H1 (cell line): ENCODE results near the gene ZNF214. TPM values are rescaled to one million over a fixed set of nuclear protein-coding genes. Genes with fewer than 3 reads are reported as not detected.

Source experiments
- CTCF ChIA-PET: fragments of 300-600 bp; sonication (Branson Sonifier 250); formaldehyde crosslinking; loops from one replicate; lab custom pipeline; 2021; ENCODE audit not compliant: partially characterized antibody; lab: Charles Lee
- POLR2A ChIA-PET: fragments of 300-600 bp; sonication (Branson Sonifier 250); formaldehyde crosslinking; loops from one replicate; lab custom pipeline; 2021; ENCODE audit warnings: inconsistent platforms; ENCODE audit not compliant: partially characterized antibody; lab: Charles Lee
- DNase-seq, 2 experiments: peaks; one replicate each; pipeline versions ENCODE4 v3.0.0 to v3.0.0-alpha.2; 2010 to 2022; ENCODE audit warnings: low spot score in 2 of 2, low read depth in 1 of 2, mixed read lengths in 1 of 2
- FAIRE-seq: peaks from 2 replicates; lab custom pipeline; 2011; peaks lifted over from hg19 to GRCh38; lab: Jason Lieb, UNC
- H2AFZ ChIP-seq: 2 replicates; pipeline ENCODE4 v1.8.1; 2012; ENCODE audit warnings: low read length, inconsistent platforms
- H2AK5ac ChIP-seq: 2 replicates; pipeline ENCODE4 v1.6.1; 2013; ENCODE audit warnings: low read depth, low read length
- H2BK120ac ChIP-seq: replicated peaks from 2 replicates; pipeline ENCODE3; 2013; ENCODE audit warnings: low read depth, low read length, inconsistent platforms
- H2BK12ac ChIP-seq: 2 replicates; pipeline ENCODE4 v1.6.1; 2013; ENCODE audit warnings: low read depth, low read length
- H2BK15ac ChIP-seq: 2 replicates; pipeline ENCODE4 v1.6.1; 2013; ENCODE audit warnings: low read length
- H2BK20ac ChIP-seq: 2 replicates; pipeline ENCODE4 v1.6.1; 2013; ENCODE audit warnings: low read length
- H2BK5ac ChIP-seq: 2 replicates; pipeline ENCODE4 v1.6.1; 2013; ENCODE audit warnings: low read depth, low read length
- H3K14ac ChIP-seq: 2 replicates; pipeline ENCODE4 v1.6.1; 2013; ENCODE audit warnings: inconsistent platforms; ENCODE audit not compliant: insufficient read length
- H3K18ac ChIP-seq: 2 replicates; pipeline ENCODE4 v1.6.1; 2013; ENCODE audit warnings: low read length; ENCODE audit errors: extremely low read depth
- H3K23ac ChIP-seq: 2 replicates; pipeline ENCODE4 v1.6.1; 2013; ENCODE audit warnings: inconsistent platforms; ENCODE audit not compliant: insufficient read length
- H3K23me2 ChIP-seq: 2 replicates; pipeline ENCODE4 v1.6.1; 2013; ENCODE audit warnings: low read depth, low read length
- H3K27ac ChIP-seq: 2 replicates; pipeline ENCODE4 v1.6.1; 2011; ENCODE audit warnings: low read depth, low read length, inconsistent platforms
- H3K27me3 ChIP-seq, 4 experiments: replicated peaks in 1 of 4; 1 replicate in 1 of 4; 2 replicates in 3 of 4; pipeline versions ENCODE4 v1.6.1 to v1.8.1; 2011 to 2013; ENCODE audit warnings: low read length in 3 of 4, mild to moderate bottlenecking in 3 of 4, inconsistent platforms in 2 of 4, mixed read lengths in 2 of 4, moderate library complexity in 1 of 4; ENCODE audit not compliant: control insufficient read depth in 3 of 4, insufficient read depth in 3 of 4; ENCODE audit errors: extremely low read depth in 1 of 4
- H3K36me3 ChIP-seq, 4 experiments: 2 replicates each; pipeline versions ENCODE4 v1.6.1 to v1.8.1; 2011 to 2013; ENCODE audit warnings: mild to moderate bottlenecking in 4 of 4, low read length in 3 of 4, moderate library complexity in 2 of 4, control low read depth in 1 of 4, inconsistent platforms in 1 of 4; ENCODE audit not compliant: insufficient read depth in 4 of 4, control insufficient read depth in 2 of 4
- H3K4ac ChIP-seq: replicated peaks from 2 replicates; pipeline ENCODE3; 2013; ENCODE audit warnings: low read length, low read depth, mixed read lengths, inconsistent platforms; ENCODE audit not compliant: insufficient read length
- H3K4me1 ChIP-seq, 4 experiments: replicated peaks in 1 of 4; 1 replicate in 1 of 4; 2 replicates in 3 of 4; pipeline versions ENCODE4 v1.6.1 to v1.8.1; 2011 to 2013; ENCODE audit warnings: low read length in 3 of 4, inconsistent platforms in 2 of 4, mixed read lengths in 1 of 4; ENCODE audit not compliant: insufficient read depth in 4 of 4, control insufficient read depth in 3 of 4
- H3K4me2 ChIP-seq, 2 experiments: 2 replicates each; pipeline versions ENCODE4 v1.6.1 to v1.8.1; 2011 to 2013; ENCODE audit warnings: low read depth in 2 of 2, low read length in 2 of 2, control low read depth in 1 of 2, inconsistent platforms in 1 of 2, mild to moderate bottlenecking in 1 of 2; ENCODE audit not compliant: insufficient read depth in 1 of 2
- H3K4me3 ChIP-seq, 4 experiments: fragments of 200-600, 300-600 bp in 1 of 4; sonication (generic), shearing (Covaris generic), sonication (Bioruptor Twin) in 1 of 4; 2 replicates each; pipeline versions ENCODE4 v1.5.1 to v1.8.1; 2011 to 2016; ENCODE audit warnings: low read length in 4 of 4, low read depth in 3 of 4, control low read depth in 2 of 4, inconsistent platforms in 2 of 4, mild to moderate bottlenecking in 2 of 4, mixed read lengths in 1 of 4, moderate library complexity in 1 of 4; ENCODE audit not compliant: insufficient read depth in 2 of 4; ENCODE audit errors: extremely low read depth in 1 of 4
- H3K56ac ChIP-seq: replicated peaks from 2 replicates; pipeline ENCODE3; 2013; ENCODE audit warnings: low read depth, mild to moderate bottlenecking, mixed read lengths, low read length, inconsistent platforms; ENCODE audit not compliant: insufficient read length
- H3K79me1 ChIP-seq: 2 replicates; pipeline ENCODE4 v1.6.1; 2013; ENCODE audit warnings: low read depth, low read length, control low read depth
- H3K79me2 ChIP-seq, 2 experiments: 2 replicates each; pipeline versions ENCODE4 v1.6.1 to v1.8.1; 2012 to 2013; ENCODE audit warnings: low read length in 2 of 2, mild to moderate bottlenecking in 2 of 2, inconsistent platforms in 1 of 2; ENCODE audit not compliant: insufficient read depth in 2 of 2, control insufficient read depth in 1 of 2
- H3K9ac ChIP-seq, 4 experiments: replicated peaks in 1 of 4; 1 replicate in 1 of 4; 2 replicates in 3 of 4; pipeline versions ENCODE4 v1.6.1 to v1.8.1; 2011 to 2013; ENCODE audit warnings: low read depth in 3 of 4, low read length in 3 of 4, control low read depth in 2 of 4, mild to moderate bottlenecking in 2 of 4, moderate library complexity in 2 of 4, inconsistent platforms in 1 of 4; ENCODE audit errors: extremely low read depth in 1 of 4
- H3K9me3 ChIP-seq, 2 experiments: 2 replicates each; pipeline versions ENCODE4 v1.6.1 to v1.8.1; 2012 to 2013; ENCODE audit warnings: mild to moderate bottlenecking in 2 of 2, moderate library complexity in 2 of 2, control low read depth in 1 of 2, inconsistent platforms in 1 of 2, low read depth in 1 of 2, low read length in 1 of 2, mixed read lengths in 1 of 2; ENCODE audit not compliant: insufficient read depth in 2 of 2
- H4K20me1 ChIP-seq, 2 experiments: replicated peaks in 1 of 2; 2 replicates each; pipeline versions ENCODE3 to v1.8.1; 2011 to 2013; ENCODE audit warnings: inconsistent platforms in 2 of 2, low read length in 2 of 2, mild to moderate bottlenecking in 1 of 2; ENCODE audit not compliant: insufficient read depth in 2 of 2, control insufficient read depth in 1 of 2
- H4K5ac ChIP-seq: 2 replicates; pipeline ENCODE4 v1.6.1; 2013; ENCODE audit warnings: low read length, low read depth, mixed read lengths, inconsistent platforms; ENCODE audit not compliant: insufficient read length
- H4K8ac ChIP-seq: 2 replicates; pipeline ENCODE4 v1.8.0; 2013; ENCODE audit warnings: mild to moderate bottlenecking, moderate library complexity, low read length, inconsistent platforms; ENCODE audit not compliant: insufficient read depth; ENCODE audit errors: extremely low read depth
- H4K91ac ChIP-seq: replicated peaks from 2 replicates; pipeline ENCODE3; 2013; ENCODE audit warnings: low read length, mixed read lengths, inconsistent platforms; ENCODE audit not compliant: insufficient read length
- CBX8 ChIP-seq: fragments of 300-800, 300-1000 bp; sonication (generic); IDR thresholded peaks from 2 replicates; pipeline ENCODE4 v1.7.1; 2016; ENCODE audit warnings: low read depth, low read length, borderline replicate concordance
- E2F6 ChIP-seq: IDR thresholded peaks from 2 replicates; pipeline ENCODE4 v1.6.1; 2012; ENCODE audit warnings: inconsistent platforms
- WGBS, 2 experiments: shearing (Covaris generic) in 1 of 2; methylation state at CpG; one replicate each; pipeline versions ENCODE4 v1.1.6 to v1.1.7; 2013 to 2015; ENCODE audit warnings: low lambda C conversion rate in 2 of 2, mixed read lengths in 2 of 2, inconsistent platforms in 1 of 2, low coverage in 1 of 2, missing lambda C conversion rate in 1 of 2; ENCODE audit not compliant: insufficient replicate concordance in 2 of 2, insufficient coverage in 1 of 2, insufficient read length in 1 of 2; ENCODE audit errors: extremely low coverage in 1 of 2, missing lambda C conversion rate in 1 of 2; 5-methylcytosine and 5-hydroxymethylcytosine counted together
- polyA plus RNA-seq, 7 experiments: library from polyadenylated mRNA; depleted of rRNA in 3 of 7; stranded (reverse) in 5 of 7; unstranded in 2 of 7; fragments of >200 nt in 5 of 7; fragments of 200-250 nt in 2 of 7; gene quantifications; 1 replicate in 5 of 7; 2 replicates in 1 of 7; 4 replicates in 1 of 7; pipeline versions ENCODE4 v1.2.1 to v1.2.3, GENCODE V29; 2011 to 2013; ENCODE audit warnings: missing spikeins in 2 of 7, mixed read lengths in 2 of 7
- total RNA-seq: library from RNA; stranded (reverse); fragmentation: NEBNext Ultra II Directional; extraction: Animal tissue kit (Norgen Biotek cat#: 25700); gene quantifications from 2 replicates; pipeline ENCODE4 v1.2.1, GENCODE V29; 2021
- TF ChIP-seq, protein P1 (sequence below): IDR thresholded peaks from 2 replicates; pipeline ENCODE4 v1.6.1; 2011; ENCODE audit warnings: low read length, improper control_type of control experiment

ZNF214 gene
- total and polyA plus RNA-seq, 2 of the 8 experiments (the other 6 are each of a cell fraction or from before 2014, with no cell fraction given): 0.80 to 3.2 TPM

GRCh38 chr11:7031471-7031871 lies 11.3 kb upstream of the ZNF214 start:
- Histone ChIP-seq H3K4me1 (no peaks in the 10 kb centered on the region), H4K5ac (no peak overlapping the region), H3K9ac (no peak overlapping the region), H3K27me3 (no peaks in the 10 kb centered on the region; a peak in 1 of 7 replicates), H2BK120ac (no peak overlapping the region), H2AFZ (no peak overlapping the region), H3K14ac (no peak overlapping the region), H4K91ac (no peak overlapping the region), H3K36me3 (no peaks in the 10 kb centered on the region), H3K4ac (no peak overlapping the region), H3K9me3 (no peaks in the 10 kb centered on the region), H2BK12ac (no peak overlapping the region), H2AK5ac (no peak overlapping the region), H2BK20ac (no peak overlapping the region), H3K56ac (no peak overlapping the region), H3K23ac (no peak overlapping the region), H3K4me3 (no peak overlapping the region), H2BK15ac (no peak overlapping the region), H3K27ac (no peak overlapping the region), H2BK5ac (no peak overlapping the region), H3K79me1 (no peaks in the 10 kb centered on the region), H3K4me2 (no peak overlapping the region), H3K18ac (no peak overlapping the region), H3K23me2 (no peaks in the 10 kb centered on the region), H3K79me2 (no peaks in the 10 kb centered on the region), H4K8ac (no peak overlapping the region), H4K20me1 (no peaks in the 10 kb centered on the region)
- no peak for DNase-seq
- ChIA-PET POLR2A (no interaction called here), CTCF (interaction anchor here (1.6 to 2.8 kb wide), 2 partner anchors 11 to 219 kb away, joined by 4 to 8 read pairs; partner anchors contain the start of genes NLRP14 and ZNF214)
- TF ChIP-seq, protein P1, sequence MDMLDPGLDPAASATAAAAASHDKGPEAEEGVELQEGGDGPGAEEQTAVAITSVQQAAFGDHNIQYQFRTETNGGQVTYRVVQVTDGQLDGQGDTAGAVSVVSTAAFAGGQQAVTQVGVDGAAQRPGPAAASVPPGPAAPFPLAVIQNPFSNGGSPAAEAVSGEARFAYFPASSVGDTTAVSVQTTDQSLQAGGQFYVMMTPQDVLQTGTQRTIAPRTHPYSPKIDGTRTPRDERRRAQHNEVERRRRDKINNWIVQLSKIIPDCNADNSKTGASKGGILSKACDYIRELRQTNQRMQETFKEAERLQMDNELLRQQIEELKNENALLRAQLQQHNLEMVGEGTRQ: no peak
- TF ChIP-seq E2F6 (peak; percentile 76), CBX8 (no peak)
- FAIRE-seq: no peak
- WGBS, 2 experiments: 90% methylated on average over 11 of the region's 11 CpGs; no CpG with 5 or more reads in 1 of the 2 experiments
